CD4-positive, alpha-beta T cell (primary cell): Measurements from ENCODE around the gene OR7G3. TPM values are rescaled to one million over a fixed set of nuclear protein-coding genes. Genes with fewer than 3 reads are reported as not detected.

Source experiments
- ATAC-seq: fragments of 200-7000 bp; cut with Tn5 transposase; one replicate; pipeline ENCODE4 v1.10.0; 2022; ENCODE audit warnings: mild to moderate bottlenecking; ENCODE audit not compliant: poor library complexity
- CTCF ChIA-PET: fragments of 350-600 bp; sonication (Branson Sonifier 250); formaldehyde crosslinking; loops from one replicate; lab custom pipeline; 2021; ENCODE audit warnings: antibody characterized with exemption, inconsistent platforms; lab: Charles Lee
- POLR2A ChIA-PET: fragments of 350-600 bp; sonication (Branson Sonifier 250); formaldehyde crosslinking; loops from one replicate; lab custom pipeline; 2021; ENCODE audit warnings: antibody characterized with exemption, inconsistent platforms; lab: Charles Lee
- DNase-seq, 14 experiments: peaks; one replicate each; pipeline ENCODE4 v3.0.0-alpha.2; 2013 to 2020; ENCODE audit warnings: mixed read lengths in 2 of 14
- H3K27ac ChIP-seq, 2 donors: one replicate each; pipeline versions ENCODE4 v1.5.1 to v1.7.0; 2013; ENCODE audit warnings: low read length in 2 of 2, low read depth in 1 of 2, mild to moderate bottlenecking in 1 of 2
- H3K27me3 ChIP-seq, 2 experiments: 1 replicate in 1 of 2; 2 replicates in 1 of 2; pipeline versions ENCODE4 v1.6.1 to v1.7.0; 2013; ENCODE audit warnings: low read length in 2 of 2, control low read depth in 1 of 2, mild to moderate bottlenecking in 1 of 2, moderate library complexity in 1 of 2; ENCODE audit not compliant: insufficient read depth in 2 of 2, control insufficient read depth in 1 of 2
- H3K36me3 ChIP-seq: one replicate; pipeline ENCODE4 v1.6.1; 2013; ENCODE audit warnings: low read length, control low read depth; ENCODE audit not compliant: insufficient read depth
- H3K4me1 ChIP-seq: one replicate; pipeline ENCODE4 v1.6.1; 2013; ENCODE audit warnings: low read length, control low read depth; ENCODE audit not compliant: insufficient read depth
- H3K4me3 ChIP-seq: one replicate; pipeline ENCODE4 v1.5.1; 2013; ENCODE audit warnings: mild to moderate bottlenecking, low read length, moderate library complexity
- H3K9me3 ChIP-seq, 2 experiments: 1 replicate in 1 of 2; 2 replicates in 1 of 2; pipeline versions ENCODE4 v1.6.1 to v1.7.0; 2013; ENCODE audit warnings: low read length in 2 of 2, mild to moderate bottlenecking in 2 of 2, control low read depth in 1 of 2, moderate library complexity in 1 of 2; ENCODE audit not compliant: control insufficient read depth in 1 of 2, insufficient read depth in 1 of 2
- H3K27ac Mint-ChIP-seq: one replicate; pipeline ENCODE4 v1.8.0; 2020; ENCODE audit warnings: mixed read lengths
- H3K27me3 Mint-ChIP-seq: one replicate; pipeline ENCODE4 v1.8.0; 2021; ENCODE audit warnings: mixed read lengths
- H3K36me3 Mint-ChIP-seq: one replicate; pipeline ENCODE4 v1.8.0; 2021; ENCODE audit warnings: low read depth, mixed read lengths
- H3K4me1 Mint-ChIP-seq: one replicate; pipeline ENCODE4 v1.8.0; 2021; ENCODE audit warnings: low read depth, mixed read lengths
- H3K4me3 Mint-ChIP-seq: one replicate; pipeline ENCODE4 v1.8.0; 2020; ENCODE audit warnings: mild to moderate bottlenecking, mixed read lengths
- H3K9me3 Mint-ChIP-seq: one replicate; pipeline ENCODE4 v1.8.0; 2020; ENCODE audit warnings: mixed read lengths
- intact Hi-C, 2 experiments: fragments of 100-400 bp; cut with DNase I in 1 of 2; cut with micrococcal nuclease in 1 of 2; formaldehyde crosslinking; loops; one replicate each; pipeline versions ENCODE4 v1.15.1 to v1.9.0; 2023 to 2025; cut with DNase I, micrococcal nuclease
- total RNA-seq, 174 experiments: library from RNA in 2 of 174; stranded (reverse) in 2 of 174; gene quantifications; one replicate each; pipeline ENCODE4 v1.2.3 and lab custom pipeline; 2021 to 2026
- TF ChIP-seq, protein P1 (sequence below): fragments of 200-600 bp; IDR thresholded peaks from one replicate; pipeline ENCODE4 v1.8.0; 2022; ENCODE audit warnings: antibody characterized with exemption, mild to moderate bottlenecking

Gene OR7G3
- total RNA-seq, 2 experiments from 2014 or later: not detected

DNA sequence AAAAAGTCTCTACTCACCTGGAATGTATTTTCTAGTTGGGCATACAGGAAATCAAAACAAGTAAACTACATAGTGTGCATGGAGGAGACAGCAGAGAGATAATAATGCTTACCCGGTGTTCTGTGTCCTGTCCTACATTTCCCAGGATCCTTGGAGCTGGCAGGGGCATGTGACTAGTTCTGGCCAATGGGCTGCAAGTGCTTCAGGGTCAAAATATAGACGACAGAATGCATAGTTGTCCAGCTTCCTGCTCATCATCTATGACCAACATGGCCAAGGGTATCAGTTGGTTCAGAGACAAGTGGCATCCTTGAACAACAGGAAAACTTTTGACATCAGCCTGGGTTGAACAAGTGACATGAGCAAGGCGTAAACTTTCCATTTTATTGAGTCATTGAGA lies 21.9 kb upstream of the OR7G3 start:
- peaks cover 99% of the 10 kb centered on the region for H3K36me3 Mint-ChIP-seq
- TF ChIP-seq, protein P1, sequence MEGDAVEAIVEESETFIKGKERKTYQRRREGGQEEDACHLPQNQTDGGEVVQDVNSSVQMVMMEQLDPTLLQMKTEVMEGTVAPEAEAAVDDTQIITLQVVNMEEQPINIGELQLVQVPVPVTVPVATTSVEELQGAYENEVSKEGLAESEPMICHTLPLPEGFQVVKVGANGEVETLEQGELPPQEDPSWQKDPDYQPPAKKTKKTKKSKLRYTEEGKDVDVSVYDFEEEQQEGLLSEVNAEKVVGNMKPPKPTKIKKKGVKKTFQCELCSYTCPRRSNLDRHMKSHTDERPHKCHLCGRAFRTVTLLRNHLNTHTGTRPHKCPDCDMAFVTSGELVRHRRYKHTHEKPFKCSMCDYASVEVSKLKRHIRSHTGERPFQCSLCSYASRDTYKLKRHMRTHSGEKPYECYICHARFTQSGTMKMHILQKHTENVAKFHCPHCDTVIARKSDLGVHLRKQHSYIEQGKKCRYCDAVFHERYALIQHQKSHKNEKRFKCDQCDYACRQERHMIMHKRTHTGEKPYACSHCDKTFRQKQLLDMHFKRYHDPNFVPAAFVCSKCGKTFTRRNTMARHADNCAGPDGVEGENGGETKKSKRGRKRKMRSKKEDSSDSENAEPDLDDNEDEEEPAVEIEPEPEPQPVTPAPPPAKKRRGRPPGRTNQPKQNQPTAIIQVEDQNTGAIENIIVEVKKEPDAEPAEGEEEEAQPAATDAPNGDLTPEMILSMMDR: no peak
- H3K27me3 Mint-ChIP-seq: no peaks in the 10 kb centered on the region
- intact Hi-C loops: loop anchor here (10.0 kb wide), 2 partner anchors 286 to 314 kb away; partner anchors contain the start of genes MBD3L1 (in 1 of the 2), ZNF266 (in 1 of the 2) and ZNF558 (in 1 of the 2)
- no peak overlapping the region for H3K4me3 ChIP-seq
- peaks cover 77% of the 10 kb centered on the region for H3K4me1 Mint-ChIP-seq
- no peak overlapping the region for H3K27ac Mint-ChIP-seq
- ChIA-PET CTCF (no interaction called here), POLR2A (no interaction called here)
- H3K4me3 Mint-ChIP-seq: no peak overlapping the region
- H3K9me3 ChIP-seq: peaks cover 13 to 25% of the 10 kb centered on the region in 2 experiments
- H3K36me3 ChIP-seq: peaks cover 22% of the 10 kb centered on the region
- peaks cover 18% of the 10 kb centered on the region for H3K9me3 Mint-ChIP-seq
- DNase-seq (no peak), ATAC-seq (no peak)
- no peak overlapping the region for H3K27ac ChIP-seq
- no peaks in the 10 kb centered on the region for H3K27me3 ChIP-seq
- H3K4me1 ChIP-seq: peaks cover 25% of the 10 kb centered on the region

DNA sequence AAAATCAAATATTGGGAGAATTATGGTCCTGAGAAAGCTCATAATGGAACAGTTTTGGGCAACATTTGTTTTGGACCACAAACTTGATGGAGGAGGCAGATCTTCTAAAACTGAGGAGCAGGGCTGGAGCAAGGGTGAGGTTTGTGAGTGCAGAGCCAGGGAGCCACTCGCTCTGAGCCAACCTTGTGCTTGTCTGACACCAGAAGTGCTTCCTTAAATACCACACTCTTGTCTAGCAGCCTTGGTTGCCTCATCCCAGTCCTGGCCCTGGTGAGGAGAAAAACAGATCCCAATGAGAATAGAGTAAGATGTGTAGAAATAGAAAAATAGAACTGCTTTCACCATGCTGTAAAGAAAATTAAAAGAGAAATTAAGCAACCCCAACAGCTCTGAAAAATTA lies 20.1 kb upstream of the OR7G3 start:
- CTCF ChIA-PET: no interaction called here
- Histone ChIP-seq H3K9me3 (peaks cover 13 to 19% of the 10 kb centered on the region in 2 experiments), H3K4me3 (no peak overlapping the region), H3K36me3 (peaks cover 13% of the 10 kb centered on the region), H3K27me3 (no peaks in the 10 kb centered on the region), H3K4me1 (peaks cover 25% of the 10 kb centered on the region), H3K27ac (no peak overlapping the region)
- Mint-ChIP-seq H3K4me1 (peaks cover 78% of the 10 kb centered on the region), H3K27me3 (no peaks in the 10 kb centered on the region), H3K27ac (no peak overlapping the region), H3K9me3 (peaks cover 17% of the 10 kb centered on the region), H3K36me3 (peaks cover 94% of the 10 kb centered on the region), H3K4me3 (no peak overlapping the region)
- TF ChIP-seq, protein P1: no peak
- intact Hi-C loops: loop anchor here (10.0 kb wide), 2 partner anchors 288 to 312 kb away; partner anchors contain the start of genes MBD3L1 (in 1 of the 2), ZNF266 (in 1 of the 2) and ZNF558 (in 1 of the 2)
- DNase-seq (no peak), ATAC-seq (no peak)
- POLR2A ChIA-PET: no interaction called here

DNA sequence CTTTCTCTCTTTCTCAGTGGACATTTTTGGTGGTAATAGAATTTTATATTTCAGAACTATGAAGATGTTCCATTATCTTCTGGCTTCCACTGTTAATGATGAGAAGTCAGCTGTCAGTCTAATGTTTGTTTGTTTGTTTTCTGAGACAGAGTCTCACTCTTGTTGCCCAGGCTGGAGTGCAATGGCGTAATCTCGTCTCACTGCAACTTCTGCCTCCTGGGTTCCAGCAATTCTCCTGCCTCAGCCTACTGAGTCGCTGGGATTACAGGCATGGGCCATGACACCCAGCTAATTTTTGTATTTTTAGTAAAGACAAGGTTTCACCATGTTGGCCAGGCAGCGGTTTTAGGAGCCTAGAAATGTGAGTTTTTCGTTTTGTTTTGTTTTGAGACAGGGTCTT lies 18.2 kb upstream of the OR7G3 start:
- H3K4me3 Mint-ChIP-seq: peak overlapping the region; percentile 66
- no peak overlapping the region for H3K27ac Mint-ChIP-seq
- H3K4me1 ChIP-seq: peaks cover 20% of the 10 kb centered on the region
- H3K4me3 ChIP-seq: no peak overlapping the region
- peaks cover 94% of the 10 kb centered on the region for H3K36me3 Mint-ChIP-seq
- TF ChIP-seq, protein P1: no peak
- no peak for ATAC-seq
- H3K27ac ChIP-seq: no peak overlapping the region
- no peaks in the 10 kb centered on the region for H3K27me3 Mint-ChIP-seq
- H3K9me3 ChIP-seq: peaks cover 13 to 15% of the 10 kb centered on the region in 2 experiments
- H3K4me1 Mint-ChIP-seq: peaks cover 80% of the 10 kb centered on the region
- H3K9me3 Mint-ChIP-seq: peaks cover 9% of the 10 kb centered on the region
- ChIA-PET POLR2A (no interaction called here), CTCF (no interaction called here)
- H3K36me3 ChIP-seq: peaks cover 13% of the 10 kb centered on the region
- H3K27me3 ChIP-seq: no peaks in the 10 kb centered on the region
- intact Hi-C loops: loop anchor here (5.0 to 10.0 kb wide), 6 partner anchors 162 to 767 kb away; partner anchors contain the start of genes ZNF266 (in 2 of the 2), MBD3L1 (in 1 of the 2), ZNF558 (in 1 of the 2) and ZNF559 (in 1 of the 2)
- no peak for DNase-seq
